CD4-positive, alpha-beta T cell treated with Interleukin-1 beta for 1 hour (primary cell): ENCODE measurements around the gene LPP.
A peak's percentile ranks its signal among the peaks of the same experiment; 100 is the strongest.

ENCODE experiments used
- DNase-seq, 2 donors: peaks; one replicate each; pipeline ENCODE4 v3.0.0-alpha.2; 2020 to 2022

LPP gene

DNA sequence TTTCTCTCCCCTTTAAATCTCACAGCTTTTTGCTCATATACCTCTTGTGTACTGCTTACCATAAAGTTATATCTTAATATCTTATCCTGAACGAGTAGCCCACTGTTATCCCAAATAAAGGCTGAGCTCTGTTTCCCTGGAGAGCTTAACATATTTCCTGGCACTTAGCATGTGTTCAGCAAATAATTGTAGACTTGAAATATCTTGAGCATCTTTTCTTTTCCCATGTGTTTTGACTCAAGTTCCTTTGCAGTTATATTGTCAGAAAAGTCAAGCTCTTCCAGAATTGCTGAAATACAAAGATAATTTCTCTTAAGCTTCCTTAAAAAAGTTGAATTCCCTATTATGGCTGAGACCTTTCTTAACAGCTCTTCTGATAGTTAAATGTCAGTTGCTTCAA lies 150.5 kb downstream of the LPP start:
- DNase-seq = no peak

DNA sequence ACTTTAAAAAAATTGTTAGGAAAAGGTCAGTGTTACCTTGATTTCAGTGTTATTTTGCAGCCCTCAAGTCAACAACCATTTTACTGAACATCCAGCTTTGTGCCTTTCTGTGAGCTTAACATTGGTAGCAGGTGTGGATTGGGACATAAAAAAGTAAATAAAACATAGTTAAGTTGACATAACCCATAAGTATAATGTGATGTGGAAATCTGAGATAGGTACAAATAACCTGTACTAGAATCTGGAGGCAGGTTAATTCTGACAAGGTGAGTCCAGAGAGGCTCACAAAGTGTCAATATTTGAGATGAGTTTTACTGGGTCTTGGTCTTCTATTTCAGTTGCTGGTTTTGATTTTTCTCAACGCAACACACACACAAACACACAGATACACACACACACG lies 151.3 kb downstream of the LPP start:
- no peak for DNase-seq

DNA sequence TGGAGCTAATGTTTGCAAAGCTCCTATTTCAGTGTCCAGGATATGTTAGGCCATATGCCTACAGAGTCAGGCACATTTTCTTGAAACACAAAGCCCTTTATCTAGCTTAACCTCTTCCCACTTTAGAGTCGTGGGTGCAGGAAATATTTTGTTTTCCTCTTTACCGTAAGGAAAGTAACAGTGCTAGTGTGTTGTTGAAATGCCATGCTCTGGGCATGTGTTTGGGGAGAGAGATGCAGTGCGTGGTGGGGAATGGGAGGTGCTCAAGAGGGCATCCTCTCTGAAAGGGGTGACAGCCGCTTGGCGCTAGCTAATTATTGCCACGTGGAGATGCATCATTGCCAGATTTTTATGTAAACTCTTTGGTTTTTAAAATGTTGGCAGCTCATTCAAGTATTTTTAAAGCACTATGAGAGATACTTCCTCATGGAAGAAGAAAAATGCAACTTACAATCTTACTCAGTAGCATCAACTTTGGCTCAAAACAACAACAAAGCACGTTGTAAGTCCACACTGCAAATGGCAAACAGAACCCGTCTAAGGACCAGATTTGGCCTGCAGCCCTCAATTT lies 152.6 kb downstream of the LPP start:
- no peak for DNase-seq

DNA sequence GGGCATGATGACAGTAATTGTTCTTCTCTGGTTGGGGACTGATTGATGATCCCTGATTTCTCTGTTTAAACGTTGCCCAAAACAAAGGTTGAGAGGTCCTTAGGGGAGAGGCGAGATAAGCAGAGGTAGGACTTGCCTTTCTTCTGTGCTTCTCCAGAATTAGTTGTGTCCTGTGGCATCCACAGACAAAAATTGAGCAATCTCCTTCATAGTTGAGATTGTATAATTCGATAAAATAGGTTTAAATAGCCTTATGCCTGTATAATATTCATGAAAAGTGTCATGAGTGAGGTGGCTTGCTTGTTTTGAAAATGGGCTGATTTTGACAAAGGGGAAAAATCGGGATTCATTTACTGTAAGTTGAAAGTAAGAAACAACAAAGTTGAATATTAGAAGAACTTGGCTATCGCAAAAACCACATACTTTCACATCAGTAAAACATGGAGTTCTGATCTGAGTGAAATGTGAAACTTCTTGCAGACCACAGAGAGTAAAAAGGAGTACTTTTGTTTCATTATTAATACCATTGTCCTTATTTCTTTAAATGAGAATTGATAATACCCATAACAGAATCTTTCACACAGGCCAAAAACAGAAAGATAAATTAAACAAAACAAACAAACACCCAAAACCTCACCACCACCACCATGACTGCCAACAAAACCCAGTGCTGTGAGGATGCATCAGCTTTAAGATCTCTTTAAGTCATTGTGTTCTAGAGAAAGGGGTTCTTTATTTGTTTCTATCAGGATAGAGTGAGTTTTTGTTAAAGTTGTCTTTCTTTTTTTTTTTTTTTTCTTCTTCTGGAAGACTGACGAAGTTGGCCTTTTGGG lies 155.7 kb downstream of the LPP start:
- DNase-seq = no peak

DNA sequence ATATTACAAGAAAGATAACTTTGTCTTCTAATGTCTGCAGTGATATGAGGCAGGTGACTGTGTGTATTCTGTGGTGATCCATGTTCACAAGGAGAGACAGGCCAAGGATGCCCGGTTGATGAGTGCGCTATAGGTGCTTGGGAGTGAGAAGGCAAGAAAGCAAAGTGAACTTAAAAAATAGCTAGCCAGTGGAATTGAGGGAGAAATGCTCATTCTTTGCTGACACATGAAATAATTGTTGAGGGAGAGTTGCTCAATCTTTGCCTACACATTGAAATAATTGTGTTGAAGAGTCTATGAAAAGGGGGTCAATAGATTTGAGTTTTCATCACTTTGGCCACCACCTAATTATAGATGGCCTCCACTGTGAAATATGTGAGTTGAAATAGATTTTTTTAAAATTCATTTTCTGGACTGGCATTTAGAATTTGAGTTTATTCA lies 156.3 kb downstream of the LPP start:
- no peak for DNase-seq

DNA sequence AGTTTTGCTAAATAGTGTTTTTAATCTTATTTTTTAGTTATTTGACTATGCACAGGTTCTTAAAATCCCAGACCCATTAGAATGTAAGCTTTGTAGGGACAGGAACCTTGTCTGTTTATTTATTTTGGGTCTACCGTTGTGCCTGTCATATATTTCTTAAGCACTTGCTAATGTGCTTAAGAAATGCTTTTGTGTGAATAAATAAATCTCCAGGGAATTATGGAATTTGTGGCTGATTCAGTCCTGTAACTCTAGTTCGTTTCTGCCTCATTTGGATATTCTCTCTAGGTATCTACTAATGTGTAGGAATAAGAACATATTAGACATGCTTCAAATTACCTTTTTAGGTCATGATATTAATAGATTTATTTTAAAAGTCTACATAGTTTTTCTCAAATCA lies 161.6 kb downstream of the LPP start:
- DNase-seq = no peak

DNA sequence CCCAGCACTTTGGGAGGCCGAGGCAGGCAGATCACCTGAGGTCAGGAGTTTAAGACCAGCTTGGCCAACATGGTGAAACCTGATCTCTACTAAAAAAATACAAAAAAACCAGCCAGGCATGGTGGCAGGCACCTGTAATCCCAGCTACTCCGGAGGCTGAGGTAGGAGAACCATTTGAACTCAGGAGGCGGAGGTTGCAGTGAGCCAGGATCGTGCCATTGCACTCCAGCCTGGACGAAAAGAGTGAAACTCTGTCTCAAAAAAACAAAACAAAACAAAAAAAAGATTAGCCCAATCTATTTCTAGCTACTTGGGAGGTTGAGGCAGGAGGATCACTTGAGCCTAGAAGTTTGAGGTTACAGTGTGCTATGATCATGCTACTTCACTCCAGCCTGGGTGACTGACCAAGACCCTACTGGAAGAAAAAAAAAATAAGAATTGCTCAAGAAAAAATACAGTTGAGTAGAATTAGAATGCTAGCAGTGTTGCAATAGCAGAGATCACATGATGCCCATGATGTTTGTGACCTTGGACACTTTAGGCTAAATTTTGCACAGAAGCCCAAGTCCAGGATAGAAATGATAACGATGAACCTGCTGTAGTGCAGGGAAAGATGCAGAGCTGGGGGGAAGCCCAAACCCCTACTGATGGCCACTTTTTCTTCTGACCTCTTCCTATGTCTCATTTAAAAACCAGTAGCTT lies 162.2 kb downstream of the LPP start:
- no peak for DNase-seq

DNA sequence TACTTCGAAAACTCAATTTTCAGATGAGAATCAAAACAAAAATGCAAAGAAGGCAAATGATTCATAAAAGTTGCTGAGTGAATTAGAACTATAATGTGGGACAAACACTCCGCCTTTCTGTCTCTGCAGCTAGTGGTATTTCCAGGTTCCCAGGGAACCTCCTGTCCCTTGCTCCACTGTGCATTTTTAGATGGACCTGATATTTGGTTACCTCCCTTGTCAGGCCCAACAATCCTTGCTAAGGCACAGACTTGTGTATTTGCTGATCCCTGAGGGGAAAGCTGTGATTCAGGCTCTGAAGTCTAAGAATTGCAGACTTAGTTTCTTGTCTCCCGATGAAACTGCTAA lies 162.7 kb downstream of the LPP start:
- DNase-seq = no peak

DNA sequence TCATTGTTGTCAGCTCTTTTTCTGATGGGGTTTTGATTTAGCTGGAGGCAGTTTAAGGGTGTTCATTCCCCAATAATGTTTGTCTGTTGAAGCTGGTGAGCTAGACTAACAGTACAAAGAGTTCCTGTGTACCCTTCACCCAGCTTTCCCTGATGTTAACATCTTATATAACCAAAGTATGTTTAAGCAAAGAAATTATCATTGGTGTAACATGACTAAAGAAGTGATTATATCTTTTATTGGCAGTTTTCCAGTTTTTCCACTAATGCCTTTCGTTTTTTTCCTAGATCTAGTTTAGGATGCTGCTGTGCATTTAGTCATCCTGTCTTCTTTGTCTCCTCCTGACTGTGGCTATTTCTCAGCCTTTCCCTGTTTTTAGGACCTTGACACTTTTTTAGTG lies 165.6 kb downstream of the LPP start:
- DNase-seq = no peak

DNA sequence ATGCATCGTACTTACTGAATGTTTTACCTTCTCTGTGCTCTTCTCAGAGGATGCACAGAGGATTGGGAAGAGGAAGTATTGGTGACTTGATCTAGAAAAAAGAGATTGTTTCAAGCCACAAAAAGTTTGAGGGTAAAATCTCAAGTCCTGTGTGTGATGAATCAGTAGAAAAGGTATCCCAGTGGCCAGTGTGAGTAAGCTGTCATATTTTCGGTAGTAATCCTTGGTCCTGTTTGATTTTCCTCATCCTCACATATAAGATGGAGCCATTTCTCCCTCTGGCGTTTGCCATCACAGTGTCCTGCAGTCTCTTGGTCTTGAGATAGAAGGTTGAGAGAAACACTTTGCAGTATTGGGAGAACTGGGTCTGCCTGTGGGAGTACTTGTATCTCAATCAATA lies 166.8 kb downstream of the LPP start:
- no peak for DNase-seq

DNA sequence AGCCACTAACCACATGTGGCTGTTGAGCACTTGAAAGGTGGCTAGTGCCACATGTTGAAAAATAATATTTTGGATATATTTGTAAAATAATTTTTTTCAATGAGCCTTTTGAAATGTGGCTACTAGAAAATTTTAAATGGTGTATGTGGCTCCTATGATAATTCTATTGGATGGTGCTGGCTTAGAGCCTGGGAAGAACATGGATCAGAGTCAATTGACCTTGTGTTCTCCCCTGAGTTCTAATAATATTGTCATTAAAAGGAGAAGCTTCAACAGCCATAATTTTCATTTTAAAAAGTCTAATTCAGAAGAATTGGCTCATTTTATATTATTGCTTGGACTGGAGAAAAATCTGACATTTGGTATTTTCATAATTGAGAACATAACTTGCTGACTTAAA lies 167.3 kb downstream of the LPP start:
- DNase-seq = no peak

DNA sequence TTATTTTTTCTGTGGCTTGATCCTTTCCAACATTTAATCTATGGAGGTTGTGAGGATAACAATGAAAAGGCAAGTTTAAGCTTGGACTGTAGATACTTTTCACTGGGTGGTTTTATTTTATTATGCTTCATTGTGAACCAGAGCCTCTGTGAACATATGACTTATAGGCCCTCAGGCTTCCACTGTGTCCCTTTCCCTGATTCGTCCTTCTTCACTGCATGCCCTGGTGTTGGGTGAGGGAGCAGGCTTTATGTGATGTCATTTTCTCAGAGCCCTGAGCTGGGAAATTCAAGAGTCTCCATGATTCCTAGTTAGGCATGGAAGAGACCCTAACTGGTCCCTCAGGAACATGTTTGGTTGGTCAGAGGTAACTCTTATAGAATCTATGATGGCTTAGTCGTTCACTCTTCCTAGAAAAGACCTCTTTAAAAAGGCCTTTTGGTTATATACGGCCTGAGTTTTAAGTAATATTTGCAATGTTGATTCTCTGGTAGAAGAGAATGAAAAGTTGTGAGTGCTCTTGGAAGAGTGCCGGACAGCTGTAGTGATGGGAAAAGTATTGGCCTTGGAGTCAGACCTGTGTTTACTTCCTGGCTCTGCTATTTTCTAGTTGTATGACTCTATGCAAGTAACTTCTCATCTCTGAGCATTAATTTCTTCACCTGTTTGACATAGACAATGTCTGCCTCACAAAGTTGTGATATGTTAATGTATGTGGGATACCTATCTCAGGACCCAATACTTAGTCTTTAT lies 168.4 kb downstream of the LPP start:
- DNase-seq = no peak

DNA sequence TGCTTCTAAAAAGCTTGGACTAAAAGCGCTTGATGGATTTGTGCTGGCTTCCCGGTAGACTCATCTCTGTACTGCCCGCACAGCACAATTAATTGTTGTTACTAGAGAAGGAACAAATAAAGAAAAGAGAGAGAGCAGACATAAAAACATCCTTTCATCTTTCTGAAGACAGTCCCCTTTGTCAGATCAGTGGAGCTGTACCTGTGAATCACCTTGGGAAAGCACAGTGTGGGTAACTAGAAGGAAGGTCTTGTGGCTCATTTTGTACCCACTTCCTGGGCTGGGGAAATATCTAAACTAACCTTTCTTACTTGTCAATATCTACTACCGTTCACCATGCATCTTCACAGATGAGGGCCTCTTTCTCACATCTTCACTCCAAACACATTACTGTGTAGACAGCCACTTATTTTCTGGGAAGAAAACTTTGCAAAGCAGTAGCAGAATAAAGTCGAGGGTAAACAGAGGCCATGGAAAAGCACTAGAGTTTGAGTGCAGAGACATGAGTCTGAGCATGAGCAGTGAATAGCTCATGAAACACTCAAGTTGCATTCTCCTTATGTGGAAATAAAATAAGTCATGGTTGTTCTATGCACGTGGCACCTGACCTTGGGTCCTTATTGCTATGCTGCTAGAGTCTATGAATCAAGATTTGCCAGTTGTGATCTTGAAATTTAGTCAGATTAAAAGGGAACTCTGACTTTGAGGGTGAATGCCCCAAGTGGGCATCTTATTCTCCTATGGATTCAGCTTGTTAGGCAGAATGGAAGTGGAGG lies 169.3 kb downstream of the LPP start:
- DNase-seq = peak; percentile 31 to 66

DNA sequence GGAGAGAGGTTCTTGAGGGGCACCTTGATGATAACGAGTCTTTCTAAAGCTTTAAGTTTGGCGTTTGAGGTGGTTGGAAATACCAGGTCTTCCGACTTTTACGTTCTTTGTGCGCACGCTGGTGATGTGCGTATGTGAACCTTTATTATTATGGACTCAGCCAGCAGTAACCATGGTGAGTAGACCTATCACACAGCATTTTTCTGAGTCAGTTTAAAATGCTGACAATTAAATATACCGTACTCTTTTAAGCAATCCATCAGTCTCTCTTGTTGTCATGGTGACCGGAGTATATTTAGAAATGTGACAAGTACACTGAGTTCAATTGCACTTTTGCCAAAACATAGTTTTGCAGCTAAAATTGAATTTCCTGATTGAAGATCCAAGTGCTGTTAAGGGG lies 172.2 kb downstream of the LPP start:
- no peak for DNase-seq

DNA sequence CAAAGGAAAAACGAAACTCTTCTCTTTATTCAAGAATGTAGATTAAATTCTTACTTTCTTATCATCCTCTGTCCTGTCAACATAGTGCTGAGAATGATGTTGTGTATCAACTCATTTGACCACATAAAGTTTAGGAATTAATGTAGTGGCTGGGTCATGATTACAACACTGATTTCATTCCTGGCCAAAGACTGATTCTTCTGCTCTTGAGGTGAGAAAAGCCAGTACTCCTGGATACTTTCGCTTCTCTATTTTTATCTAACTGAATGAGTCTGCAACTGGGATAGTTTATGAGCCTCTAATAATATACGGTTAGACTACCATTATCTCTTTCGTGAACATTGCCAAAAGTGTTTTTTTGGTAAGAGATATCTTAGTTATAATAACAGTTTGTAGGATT lies 173.0 kb downstream of the LPP start:
- DNase-seq = no peak

DNA sequence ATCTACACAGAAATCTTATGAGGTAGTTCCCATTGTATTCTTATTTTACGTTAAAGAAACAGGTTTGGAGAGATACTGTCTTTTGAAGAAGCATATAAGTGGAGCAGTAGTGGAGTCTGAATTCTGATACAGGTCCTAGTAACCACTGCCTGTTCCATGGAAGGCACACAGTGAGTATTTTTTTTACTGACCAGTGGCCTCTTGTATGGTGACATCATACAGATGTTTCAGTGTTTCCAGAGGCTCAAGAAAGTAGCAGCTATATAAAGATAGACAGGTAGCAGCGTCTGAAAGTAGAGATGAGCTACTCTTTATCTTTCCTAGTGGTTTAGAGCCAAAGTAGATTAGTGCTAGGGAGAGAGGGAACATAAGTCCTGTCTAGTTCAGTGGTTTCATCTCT lies 173.5 kb downstream of the LPP start:
- DNase-seq = no peak

DNA sequence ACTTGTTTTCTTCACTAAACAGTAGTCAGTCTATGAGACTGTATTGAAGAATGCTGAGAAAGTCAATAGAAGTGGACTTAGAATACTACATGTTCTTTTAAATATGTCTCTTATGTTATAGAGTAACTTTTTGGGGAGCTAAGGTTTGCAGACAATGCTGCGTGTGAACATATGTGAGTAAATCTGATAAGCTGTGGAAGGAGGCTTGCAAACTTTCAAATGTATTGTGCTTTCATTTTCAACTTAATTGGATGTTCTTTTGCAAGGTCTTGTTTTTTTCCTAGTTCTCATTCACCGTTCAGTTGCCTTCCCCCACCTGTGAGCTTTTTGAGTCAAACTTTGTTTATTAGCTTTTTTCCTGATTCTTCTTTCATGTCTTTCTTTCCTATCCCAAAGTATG lies 176.2 kb downstream of the LPP start:
- DNase-seq = no peak

DNA sequence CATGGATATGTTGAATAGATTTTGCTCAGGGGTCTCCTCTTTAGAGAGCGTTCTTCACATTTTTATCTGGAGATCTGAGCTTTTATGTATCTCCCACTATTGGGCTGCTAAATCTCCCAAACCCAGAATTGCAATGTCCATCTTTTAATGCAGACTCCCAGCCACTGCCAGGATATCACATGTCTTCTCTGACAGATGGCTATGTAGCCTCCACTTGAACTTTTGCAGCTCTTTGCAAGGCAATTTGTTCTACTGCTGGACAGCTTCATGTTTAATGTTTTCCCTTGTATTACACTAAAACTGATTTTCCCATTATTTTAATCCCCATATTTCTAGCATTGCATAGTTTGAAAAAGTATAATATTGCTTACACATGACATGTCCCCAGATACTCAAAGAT lies 177.2 kb downstream of the LPP start:
- DNase-seq = no peak

DNA sequence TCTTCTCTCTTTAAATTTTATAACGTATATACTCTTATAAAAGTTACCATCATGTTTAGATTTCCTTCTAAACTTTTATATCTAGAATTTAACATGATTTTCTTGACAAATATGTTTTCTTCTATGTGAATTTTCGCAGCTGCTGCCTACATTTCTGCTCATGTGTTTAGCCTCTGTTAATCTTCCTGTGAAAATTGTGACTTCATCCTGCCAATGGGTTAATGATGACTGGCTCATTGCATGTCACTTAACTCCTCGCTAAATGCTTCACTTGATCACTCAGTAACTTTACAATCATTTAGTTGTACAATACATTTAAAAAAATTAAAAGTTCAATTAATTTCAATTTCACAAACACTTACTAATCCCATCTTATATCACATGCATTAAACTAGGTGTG lies 178.1 kb downstream of the LPP start:
- no peak for DNase-seq

DNA sequence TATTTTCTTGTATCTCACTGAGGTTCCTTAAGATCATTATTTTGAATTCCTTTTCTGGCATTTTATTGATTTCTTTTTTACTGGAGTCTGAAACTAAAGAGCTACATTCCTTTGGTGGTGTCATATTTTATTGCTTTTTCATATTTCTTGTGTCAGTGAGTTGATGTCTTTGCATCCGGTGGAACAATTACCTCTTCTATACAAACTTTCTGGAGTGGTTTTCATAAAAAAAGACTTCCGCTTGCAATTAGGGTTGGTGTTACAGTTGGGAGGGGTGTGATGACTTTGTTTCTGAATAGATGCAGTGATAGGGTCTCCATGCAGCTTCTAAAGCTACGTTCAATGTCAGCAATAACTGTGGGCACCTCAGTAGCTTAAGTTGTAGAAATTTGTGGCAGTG lies 181.7 kb downstream of the LPP start:
- no peak for DNase-seq

DNA sequence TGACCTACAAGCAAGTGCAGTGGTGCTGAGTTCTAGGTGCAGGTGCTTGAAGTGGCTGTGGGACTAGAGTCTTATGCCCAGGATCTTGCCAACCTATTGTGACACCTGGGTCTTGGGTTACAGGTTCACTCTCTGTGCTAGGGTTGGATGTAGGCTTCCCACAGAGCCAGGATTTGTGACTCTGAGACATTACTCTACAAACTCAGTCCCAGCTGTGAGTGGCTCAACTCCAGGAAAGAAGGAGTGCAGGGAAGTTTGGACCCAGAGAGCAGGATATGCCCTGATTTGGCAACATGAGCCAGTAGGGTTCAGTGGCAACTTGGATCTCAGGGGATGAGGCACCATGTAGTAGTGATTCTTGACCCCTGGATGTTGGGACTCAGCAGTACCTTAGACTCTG lies 182.2 kb downstream of the LPP start:
- DNase-seq = no peak

DNA sequence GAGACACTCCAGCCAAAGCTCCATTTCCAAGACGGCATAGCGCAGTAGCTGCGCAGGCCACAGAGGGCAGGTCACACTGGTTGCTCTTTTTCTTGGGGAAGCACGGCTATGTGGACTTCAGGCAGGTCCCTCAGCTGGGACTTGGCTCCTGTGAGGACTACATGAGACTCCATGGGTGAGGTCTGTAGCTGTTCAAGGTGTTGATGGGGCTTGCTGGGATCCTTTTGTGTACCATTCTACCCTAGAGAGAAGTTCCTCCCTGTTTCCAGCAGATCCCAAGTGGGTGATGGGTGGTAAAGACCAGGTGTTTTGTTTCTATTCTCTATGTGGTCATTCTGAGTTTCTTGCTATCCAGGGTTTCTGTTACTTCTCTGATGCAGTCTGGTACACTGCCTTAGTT lies 183.3 kb downstream of the LPP start:
- DNase-seq = no peak

DNA sequence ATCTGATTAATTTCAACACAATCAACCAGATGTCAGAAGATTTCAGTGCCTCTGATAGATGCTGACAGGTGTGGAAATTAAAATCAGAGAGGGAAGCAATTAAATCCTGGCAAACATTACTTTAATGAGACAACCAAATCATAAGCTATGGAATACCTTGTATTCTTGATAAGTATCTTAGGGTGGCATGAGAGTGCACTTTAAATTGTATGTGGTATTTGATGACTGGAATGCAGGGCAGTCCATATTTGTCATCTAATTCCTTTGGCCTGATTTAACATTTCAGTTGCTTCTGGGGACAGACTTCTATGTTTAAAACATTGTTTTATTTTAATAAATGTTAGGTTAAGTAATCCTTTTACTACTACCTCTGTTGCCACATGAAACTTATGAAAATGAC lies 184.1 kb downstream of the LPP start:
- no peak for DNase-seq
